NCI-H2029 (cell line): ENCODE data around the gene PRR5.

Experiments used
- DNase-seq: peaks from one replicate; lab custom pipeline; 2025; lab: John Stamatoyannopoulos, UW

The PRR5 gene

GRCh38 chr22:44755417-44755816, 53.4 kb downstream of the PRR5 start:
- no peak for DNase-seq

- DNase-seq, result no peak
Measured at GRCh38 chr22:44755956-44756361, 54.0 kb downstream of the PRR5 start.

GRCh38 chr22:44758344-44758973, 56.5 kb downstream of the PRR5 start:
- DNase-seq, result peak; percentile 44

GRCh38 chr22:44759001-44759400, 57.0 kb downstream of the PRR5 start:
- DNase-seq, result no peak

- DNase-seq, result no peak
Measured at GRCh38 chr22:44759430-44760310, 57.7 kb downstream of the PRR5 start.

- DNase-seq, result no peak
Measured at GRCh38 chr22:44760476-44760875, 58.5 kb downstream of the PRR5 start.

- DNase-seq, result no peak
Measured at GRCh38 chr22:44761025-44761424, 59.0 kb downstream of the PRR5 start.

- no peak for DNase-seq
Measured at GRCh38 chr22:44764373-44764772, 62.4 kb downstream of the PRR5 start.

- DNase-seq, result no peak
Measured at GRCh38 chr22:44764974-44765373, 63.0 kb downstream of the PRR5 start.

GRCh38 chr22:44765571-44766285, 63.7 kb downstream of the PRR5 start:
- no peak for DNase-seq

- DNase-seq, result no peak
Measured at GRCh38 chr22:44773082-44773481, 71.1 kb downstream of the PRR5 start.

GRCh38 chr22:44775862-44776261, 73.9 kb downstream of the PRR5 start:
- DNase-seq, result no peak

- no peak for DNase-seq
Measured at GRCh38 chr22:44776605-44777363, 74.8 kb downstream of the PRR5 start.

GRCh38 chr22:44777364-44777755, 75.4 kb downstream of the PRR5 start:
- DNase-seq, result no peak

GRCh38 chr22:44780876-44781449, 79.0 kb downstream of the PRR5 start:
- DNase-seq, result no peak

- no peak for DNase-seq
Measured at GRCh38 chr22:44782363-44782963, 80.5 kb downstream of the PRR5 start.

- DNase-seq, result no peak
Measured at GRCh38 chr22:44783091-44783490, 81.1 kb downstream of the PRR5 start.

- DNase-seq, result no peak
Measured at GRCh38 chr22:44783581-44783980, 81.6 kb downstream of the PRR5 start.

GRCh38 chr22:44786136-44786535, 84.1 kb downstream of the PRR5 start:
- DNase-seq, result no peak

- no peak for DNase-seq
Measured at GRCh38 chr22:44786610-44787009, 84.6 kb downstream of the PRR5 start.
